GM19372 (cell line): ENCODE results near the gene OR7G1.
"Not testable (repeated sequence)": the region's sequence is repeated elsewhere in the genome, so short reads cannot be mapped to it uniquely, and the experiment has no call there.

ENCODE experiments used
- ATAC-seq: cut with Tn5 transposase; IDR thresholded peaks from one replicate; pipeline ENCODE4 v1.9.1; 2021; ENCODE audit warnings: mild to moderate bottlenecking, low read depth, moderate library complexity; ENCODE audit not compliant: unreplicated experiment

Gene OR7G1

DNA sequence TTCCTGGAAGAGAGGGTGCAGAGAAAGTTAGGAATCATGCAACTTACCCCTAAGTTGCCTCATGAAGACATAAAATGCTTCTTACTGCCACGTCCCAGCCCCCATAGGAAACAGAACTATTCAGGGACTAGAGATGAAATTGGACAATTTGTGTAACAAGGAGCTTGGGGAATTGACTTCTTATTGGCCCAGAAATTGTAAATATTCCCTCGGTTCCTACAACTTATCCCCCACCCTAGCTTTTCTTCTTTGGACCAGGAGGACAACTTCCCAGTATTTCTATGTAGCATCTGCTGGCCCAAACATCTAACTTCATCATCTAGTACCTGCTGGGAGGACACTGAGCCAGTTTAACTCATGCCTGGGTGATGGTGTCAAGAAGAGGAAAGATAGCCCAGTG is 28.8 kb downstream of the OR7G1 start, which contains the start of gene OR1M1:
Gene OR1M1 (plus strand): TSS at position 301 of the 400 bp plus-strand sequence. CDS start 6,184 bp downstream, outside the sequence.
- ATAC-seq = no peak

DNA sequence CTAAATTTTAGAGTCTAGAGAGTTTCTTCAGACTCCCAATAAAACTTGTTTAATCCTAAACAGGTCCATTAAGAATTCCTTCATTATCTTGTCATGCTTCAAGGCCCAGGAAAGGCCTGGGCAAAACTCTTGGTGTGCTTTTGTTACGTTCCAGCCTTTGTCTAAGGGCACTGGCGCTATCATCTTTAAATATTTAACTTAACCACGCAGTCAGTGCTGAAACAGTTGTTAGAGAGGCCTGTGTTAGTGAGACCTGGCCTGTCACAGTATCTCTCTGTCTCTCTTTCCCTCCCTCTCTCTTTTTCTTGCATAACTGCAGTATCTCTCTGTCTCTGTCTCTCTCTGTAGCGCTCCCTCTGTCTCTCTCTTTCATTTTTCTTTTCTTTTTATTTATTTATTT is 36.9 kb downstream of the OR7G1 start:
- ATAC-seq = no peak

DNA sequence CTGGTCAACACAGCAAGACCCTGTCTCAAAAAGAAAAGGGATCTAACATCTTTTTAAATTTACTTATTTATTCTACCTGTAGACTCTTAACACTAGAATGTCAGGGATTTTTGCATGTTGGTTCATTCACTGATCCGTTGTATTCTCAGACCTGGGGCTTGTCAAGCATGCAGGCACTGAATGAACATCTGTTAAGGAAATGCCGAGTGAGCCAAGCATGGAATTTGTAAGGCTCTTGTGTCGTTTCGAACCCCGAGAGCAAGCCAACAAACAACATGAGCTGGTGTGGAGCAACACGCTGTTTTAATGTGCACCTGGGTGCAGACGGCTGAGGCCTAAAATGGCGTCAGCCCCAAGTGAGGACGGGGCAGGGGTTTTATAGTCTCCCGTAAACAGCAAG is 38.7 kb downstream of the OR7G1 start:
- ATAC-seq = no peak

DNA sequence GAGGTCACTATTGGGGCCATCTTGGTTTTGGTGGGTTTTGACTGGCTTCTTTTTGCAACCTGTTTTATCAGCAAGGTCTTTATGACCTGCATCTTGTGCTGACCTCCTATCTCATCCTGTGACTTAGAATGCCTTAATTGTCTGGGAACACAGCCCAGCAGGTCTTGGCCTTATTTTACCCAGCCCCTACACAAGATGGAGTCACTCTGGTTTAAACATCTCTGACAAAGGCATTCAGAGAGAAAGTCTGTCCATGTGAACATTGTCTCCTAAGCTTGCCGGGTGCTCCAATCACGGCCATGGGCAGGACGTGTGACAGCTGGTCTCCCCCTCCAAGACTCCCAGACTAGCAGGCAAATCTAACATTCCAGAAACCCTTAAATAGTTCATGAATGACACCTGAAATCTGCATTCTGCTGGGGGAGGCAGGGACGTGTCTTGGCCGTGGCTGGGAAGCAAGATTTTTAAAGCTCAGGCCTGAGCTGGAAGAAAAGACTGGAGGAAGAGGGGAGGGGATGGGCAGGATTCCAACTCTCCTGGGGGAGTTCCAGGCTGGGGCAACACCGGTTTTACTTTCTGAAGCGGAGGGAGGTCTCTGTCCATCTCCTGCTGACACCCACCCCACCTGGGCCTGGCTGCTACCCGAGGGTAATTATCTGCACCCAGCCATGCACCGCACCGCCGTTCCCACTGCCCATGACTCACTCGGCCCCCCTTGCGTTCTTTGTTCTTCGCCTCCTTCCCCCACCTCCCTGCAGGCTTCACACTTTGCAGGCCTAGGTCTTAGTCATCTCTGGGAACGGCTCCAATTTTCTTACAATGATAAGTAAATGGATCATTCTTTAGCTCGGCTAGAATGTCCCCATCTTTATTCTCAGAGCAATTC is 40.3 kb downstream of the OR7G1 start:
- no peak for ATAC-seq

DNA sequence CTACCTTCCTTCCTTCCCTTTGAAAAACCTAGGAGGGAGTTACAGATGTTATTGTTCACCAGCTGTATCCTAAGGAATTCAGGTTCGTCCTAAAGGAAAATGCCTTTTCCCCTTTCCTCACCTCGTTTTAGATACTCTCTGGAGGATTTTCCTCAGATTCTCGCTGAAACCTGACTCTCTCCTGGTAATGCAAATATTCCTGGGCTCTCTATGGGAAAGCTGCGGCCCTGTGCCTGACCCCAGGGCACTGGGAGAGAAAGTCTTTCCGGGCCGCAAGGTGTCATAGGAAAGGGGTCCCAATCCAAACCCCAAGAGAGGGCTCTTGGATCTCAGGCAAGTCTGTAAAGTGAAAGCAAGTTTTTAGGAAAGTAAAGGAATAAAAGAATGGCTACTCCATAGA is 41.8 kb downstream of the OR7G1 start:
- ATAC-seq = no peak

DNA sequence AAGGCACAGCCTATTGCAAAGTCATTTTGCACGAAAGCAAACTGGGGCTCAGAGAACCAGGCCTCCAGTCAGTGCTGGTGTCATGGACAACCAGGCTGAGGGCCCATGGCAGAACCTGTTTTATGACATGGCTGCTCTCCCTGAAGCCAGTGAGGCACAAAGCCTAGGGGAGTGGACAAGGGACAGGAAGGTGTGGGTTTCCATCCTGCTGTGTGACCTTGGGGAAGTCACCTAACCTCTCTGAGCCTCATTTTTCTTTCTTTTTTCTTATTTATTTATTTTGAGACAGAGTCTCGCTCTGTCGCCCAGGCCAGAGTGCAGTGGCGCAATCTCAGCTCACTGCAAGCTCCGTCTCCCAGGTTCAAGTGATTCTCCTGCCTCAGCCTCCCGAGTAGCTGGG is 43.8 kb downstream of the OR7G1 start:
- ATAC-seq = not testable (repeated sequence)

DNA sequence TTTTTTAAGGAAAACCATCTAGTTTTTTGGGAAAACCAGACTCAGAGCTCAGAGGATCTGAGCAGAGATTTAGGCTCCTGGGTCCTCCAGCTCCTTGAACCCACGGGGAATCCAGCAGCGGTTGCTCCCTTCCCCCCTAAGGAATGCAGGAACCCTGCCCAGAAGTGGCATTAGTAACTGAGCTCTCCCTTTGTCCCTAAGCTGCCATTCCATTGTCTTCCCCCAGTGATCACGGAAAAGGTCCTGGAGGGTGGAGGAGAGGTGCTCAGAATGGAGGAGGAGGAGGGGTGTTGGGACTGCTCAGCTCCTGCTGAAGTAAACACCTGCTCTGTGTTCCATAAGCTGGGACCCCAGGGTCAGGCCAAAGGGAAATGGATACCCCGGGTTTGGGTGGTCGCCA is 45.5 kb downstream of the OR7G1 start:
- ATAC-seq = no peak

DNA sequence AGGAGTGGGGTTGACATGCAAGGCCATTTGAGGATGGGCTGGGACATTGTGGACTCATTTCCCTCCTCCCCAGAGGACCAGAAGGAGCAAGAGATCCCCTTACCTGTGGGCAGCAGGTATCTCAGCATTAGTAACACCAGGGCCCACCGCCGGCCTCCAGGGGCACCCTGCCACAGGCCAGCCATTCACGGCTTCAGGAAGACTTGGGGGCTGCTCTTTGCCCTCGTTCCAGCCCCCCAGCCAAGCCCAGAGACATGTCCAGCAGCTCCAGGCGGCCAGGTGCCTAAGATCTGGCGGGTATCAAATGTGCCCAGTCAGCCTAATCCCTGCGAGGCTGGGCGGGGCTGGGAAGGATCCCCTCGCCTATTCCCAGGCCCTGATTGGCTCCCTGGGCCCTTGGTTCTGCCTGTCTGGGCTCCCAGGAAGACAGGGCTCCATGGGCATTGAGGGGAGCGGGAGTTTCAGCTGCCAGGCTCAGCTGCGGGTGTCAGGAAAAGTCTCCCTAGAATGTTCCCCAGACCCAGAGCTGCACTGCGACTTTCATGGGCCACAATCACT is 50.0 kb downstream of the OR7G1 start:
- ATAC-seq = no peak
